Cortex of kidney (tissue), 1 donor: ENCODE data around the gene FOXD2.

Experiments used
- DNase-seq: peaks from one replicate; lab custom pipeline; 2025; lab: John Stamatoyannopoulos, UW

FOXD2 gene

DNA sequence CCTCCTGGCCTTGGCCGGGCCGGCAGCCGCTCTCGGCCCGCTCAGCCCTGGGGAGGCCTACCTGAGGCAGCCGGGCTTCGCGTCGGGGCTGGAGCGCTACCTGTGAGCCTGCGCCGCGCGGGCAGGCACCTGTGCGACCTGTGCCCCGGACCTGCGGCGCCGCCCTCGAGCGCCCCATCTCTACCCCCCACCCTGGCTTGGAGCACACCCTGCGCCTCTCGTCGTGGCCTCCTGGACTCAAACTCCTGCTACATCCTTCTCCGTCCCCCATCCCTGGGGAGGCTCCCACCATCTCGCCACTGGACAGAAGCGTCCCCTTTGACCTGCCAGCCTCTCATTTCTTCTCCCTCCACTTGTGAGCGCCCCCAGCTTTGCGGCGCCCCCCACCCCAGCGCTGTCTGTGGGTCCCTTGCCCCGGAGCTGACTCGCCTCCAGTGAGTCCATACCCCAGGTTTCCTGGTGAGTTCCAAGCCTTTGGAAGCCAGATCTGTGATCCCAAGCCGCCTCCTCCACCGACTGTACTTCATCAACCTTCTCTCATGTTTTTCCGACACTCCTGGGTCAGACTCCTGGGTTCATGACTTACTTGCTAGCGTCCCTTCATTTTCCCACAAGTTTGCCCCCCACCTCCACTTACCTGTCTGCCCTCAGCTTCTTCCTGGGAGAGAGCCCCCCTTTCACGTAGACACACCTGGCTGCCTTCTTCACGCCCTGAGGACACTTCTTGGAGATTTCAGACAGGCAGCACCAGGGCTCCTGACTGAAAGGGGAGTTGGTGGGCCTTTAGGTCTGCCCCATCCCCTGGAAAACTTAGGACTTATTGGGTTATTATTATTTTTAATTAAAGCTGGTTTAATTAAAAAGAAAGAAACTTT is 20.4 kb upstream of the FOXD2 start:
- DNase-seq = no peak

DNA sequence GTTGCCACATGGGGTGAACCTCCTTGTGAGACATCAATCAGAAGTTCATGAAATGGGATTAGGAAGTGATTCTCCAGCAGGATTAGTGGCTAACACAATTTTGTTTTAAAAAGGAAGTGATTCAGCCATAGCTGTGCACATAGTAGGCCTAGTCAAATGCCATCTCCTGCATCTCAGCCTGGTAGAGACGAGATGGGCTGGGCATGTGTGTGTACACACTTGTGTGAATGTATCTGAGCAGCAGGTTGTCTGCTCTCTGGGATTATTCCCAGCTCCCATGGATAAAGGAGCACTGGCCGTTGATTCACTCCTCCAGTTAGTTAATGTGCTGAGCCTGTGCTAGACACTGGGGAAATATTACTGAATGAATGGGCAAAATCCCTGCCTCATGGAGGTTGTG is 19.7 kb upstream of the FOXD2 start:
- no peak for DNase-seq

DNA sequence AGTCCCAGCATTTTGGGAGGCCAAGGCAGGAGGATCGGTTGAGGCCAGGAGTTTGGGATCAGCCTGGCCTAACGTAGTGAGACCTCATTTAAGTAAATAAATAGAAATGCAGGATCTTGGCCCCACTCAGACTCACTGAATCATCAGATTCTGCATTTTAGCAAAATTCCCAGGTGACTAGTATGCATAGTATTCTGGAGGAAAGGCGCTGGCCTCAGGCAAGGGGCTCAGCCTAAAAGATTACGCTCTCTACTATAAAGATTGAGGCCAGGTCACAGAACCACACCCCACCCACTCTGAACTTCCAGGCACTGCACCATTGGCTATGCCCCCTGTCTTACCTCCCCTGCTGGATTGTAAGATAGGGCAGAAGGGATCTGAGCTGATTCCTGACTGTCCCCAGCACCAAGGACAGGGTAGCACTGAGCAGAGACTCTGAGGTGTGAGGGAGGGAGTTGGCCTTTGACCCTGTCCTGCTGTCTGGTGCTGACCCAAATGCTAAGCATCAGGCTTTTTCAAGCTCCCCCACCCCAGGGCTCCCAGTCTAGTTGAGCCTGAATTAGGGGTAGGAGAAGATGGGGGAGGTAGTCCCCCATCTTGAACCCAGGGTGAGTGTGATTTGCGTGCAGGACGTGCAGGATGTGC is 19.0 kb upstream of the FOXD2 start:
- DNase-seq = no peak

DNA sequence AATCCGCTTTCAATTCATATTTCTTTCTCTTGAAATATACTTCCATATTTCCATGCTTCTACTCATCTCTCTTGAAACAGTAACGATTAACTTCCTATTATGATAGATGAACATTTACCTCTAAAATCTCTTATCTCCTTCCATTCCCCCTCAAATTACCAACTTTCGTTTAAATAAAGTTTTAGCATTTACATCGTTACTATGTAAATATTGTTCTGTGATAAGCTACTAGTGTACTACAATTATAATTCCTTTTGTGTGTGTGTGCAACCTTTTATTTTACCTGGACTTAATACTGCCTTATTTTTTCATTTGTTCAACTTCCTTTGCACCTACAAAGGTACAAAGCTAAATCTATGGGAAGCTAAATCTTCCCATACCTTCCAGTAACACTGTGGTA is 17.3 kb upstream of the FOXD2 start:
- DNase-seq = no peak

DNA sequence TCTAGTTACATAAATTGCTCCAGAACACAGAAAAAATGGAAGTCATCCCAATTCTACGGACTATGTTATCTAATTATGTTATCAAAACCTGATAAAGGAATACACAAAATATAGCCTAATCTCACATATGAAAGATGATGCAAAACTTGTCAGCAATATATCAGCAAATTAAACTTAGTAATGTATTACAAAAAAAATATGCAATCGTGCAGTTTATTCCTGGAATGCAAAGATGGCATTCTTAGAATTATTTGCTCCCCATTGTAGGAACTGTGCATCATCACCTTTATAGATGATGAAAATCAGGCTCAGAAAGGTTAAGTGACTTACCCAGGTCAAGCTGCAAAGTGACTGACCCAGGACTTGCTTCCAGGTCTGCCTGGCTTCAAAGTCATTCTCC is 14.0 kb upstream of the FOXD2 start:
- DNase-seq = no peak

DNA sequence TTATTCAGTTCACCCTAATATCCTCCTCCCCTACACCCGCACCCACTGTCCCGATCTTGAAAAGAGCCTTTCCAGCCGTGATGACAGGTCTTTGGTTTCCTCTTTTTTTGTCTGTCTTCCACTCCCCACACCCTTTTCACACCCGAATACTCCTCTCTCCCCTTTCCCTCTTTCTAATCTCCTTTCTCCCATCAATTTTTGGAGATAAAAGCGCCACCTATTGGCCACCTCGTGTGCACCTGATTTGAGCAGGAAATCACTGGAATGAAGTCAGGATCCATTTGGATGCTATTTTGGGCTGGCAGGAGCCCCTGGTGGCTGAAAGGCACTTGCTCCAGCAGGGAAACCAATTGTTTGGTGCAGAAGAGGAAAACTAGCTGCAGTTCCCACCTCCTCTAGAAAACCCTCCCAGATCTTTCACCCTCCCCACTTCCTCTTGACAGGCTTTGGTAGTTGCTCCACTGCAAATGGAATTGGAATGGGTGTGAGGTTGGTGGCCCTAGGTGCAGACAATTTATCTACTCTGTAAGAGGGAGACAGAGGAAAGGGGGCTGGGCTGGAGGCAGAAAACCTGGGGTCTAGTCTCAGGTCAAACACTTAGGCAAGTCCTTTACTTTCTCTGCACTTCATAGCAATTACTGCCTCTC is 13.4 kb upstream of the FOXD2 start:
- DNase-seq = no peak

DNA sequence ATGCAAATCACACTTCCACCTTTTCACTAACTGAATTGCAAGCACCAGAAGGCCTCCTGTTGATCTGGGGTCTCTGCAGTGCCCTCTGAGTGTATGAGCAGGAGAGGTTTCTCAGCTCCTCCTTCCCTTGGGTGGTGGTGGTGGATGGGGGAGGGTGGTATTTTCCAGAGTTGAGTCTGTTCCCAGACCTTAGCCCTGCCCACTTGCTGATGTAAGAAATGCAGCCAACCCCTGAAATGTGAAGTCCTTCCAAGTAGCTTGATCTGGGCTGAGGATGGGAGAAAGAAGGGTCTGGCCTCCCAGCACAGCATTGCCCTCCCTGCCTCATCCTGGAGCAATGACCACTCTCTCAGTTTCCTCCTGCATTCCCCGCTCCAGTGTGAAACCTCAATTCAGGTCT is 6.3 kb upstream of the FOXD2 start:
- DNase-seq = no peak

DNA sequence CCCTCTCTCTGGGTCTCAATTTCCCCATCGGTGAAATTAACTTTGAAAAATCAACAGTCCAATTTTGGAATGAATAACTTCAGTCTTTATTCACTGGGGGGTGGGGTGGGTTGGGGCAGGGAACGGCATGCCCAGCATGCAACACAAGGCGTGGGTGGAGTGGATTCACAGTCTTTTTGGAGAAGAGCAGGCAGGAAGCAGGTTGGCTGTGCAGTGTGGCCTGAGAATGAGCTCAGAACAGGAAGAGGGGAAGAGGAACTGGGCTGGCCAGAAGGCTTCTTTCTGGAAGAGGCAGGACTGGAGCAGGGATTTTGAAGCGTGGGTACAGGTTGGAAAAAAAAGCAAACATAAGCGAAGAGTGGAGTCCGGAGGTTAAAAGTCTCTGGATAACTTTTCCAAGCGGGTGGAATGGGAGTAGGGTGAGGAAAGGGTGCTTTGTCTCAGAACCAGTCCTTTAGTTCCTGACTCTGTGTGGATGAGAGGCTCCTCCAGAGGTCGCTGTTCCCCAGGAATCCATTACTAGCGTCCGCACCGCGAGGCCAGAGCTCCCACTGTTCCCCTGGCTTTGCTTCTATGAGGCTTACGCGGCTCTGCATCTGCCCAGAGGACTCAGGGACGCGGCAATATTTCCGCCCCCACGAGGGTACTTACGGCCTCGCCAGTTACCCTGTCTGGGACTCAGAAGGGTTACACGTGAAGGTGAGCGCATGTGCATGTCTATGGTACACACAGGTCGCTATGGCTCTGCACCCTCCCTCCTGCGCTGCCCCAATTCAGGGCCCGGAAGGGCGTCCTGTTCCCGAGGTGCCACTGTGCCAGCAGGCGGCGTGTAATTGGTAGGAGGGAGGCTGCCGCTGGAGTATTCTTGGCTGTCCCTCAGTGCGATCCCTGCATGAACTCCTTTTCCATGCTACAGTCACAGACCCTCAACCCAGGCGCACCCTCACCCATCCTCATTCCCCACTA is 5.5 kb upstream of the FOXD2 start:
- DNase-seq = no peak

DNA sequence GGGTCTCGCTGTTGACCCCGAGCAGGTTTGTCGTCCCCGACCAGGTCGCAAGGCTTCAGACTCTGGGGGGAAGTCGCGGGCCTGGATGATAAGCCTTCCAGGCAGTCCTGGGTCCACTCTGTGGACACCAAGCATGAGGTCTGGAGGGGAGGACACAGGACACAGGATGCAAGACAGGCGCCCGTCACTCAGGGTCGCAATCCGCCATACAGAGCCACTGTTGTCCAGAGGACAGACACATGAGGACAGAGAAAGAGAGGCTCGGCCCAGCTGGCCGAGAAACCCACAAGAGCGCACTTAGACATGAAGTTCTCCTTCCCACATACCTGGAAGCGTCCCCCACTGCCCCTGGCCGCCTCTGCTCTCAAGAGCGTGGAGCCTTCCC is 4.8 kb upstream of the FOXD2 start:
- DNase-seq = no peak

DNA sequence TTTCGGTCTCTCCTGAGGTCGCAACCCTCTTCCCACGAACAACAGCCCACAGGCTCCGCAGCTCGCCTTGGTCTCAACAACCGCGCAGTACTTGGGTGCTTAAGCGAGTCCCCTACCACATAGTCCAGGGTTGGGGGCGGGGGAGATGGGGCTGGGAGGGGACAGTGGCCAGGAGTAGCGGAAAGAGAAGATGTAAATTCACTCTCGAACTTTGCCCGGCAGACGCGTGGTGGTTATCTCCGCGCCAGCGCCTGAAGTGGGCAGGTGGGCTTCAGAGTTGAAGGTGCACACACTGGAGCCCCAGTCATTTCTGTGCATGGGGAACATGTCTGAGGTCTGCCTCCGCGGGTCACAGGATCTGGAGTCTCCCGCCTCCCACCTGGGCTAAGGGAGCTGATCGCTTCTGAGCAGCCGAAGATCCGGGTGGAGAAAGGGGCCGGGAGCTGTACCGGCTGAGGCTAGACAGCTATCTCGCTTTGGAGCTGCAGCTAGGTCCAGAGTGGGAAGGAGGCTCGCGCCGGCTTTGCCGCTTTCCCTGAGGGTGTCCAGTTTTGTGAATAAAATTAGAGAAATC is 4.3 kb upstream of the FOXD2 start:
- no peak for DNase-seq

DNA sequence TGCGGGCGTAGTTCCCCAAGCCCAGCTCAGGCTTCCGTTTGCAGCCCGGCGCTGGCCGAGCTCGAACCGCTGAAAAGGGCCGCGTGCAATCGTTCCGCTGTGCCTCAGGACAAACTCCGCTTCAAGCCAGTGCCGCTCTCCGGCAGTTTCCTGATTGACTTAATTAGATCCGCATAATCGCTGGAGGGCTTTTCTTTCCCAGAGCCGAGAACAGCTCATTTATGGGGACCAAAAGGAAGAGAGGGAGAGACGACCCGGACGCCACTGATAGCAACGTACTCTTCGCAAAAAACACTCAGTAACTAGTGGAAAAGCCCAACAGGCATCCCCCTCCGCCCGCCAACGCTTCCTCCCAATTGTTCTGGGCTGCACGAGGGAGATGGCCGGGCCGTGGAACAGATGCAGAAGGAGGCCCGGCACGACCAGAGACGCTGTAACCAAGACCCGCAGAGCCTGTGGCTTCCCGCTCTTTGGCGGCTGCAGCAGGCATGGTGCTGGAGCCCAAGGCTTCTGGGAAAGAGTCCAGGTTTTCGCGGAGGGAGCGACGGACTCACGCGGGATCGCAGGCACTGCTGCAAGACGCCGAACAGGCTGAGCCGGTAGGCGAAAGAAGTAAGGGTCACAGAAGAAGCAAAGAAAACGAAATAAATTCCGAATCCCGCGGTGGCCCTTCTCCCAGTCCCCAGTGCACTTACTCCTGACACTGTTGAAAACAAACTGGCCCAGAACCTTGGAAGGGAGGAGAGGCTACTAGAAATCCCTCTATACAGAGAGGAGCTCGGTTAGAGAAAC is 3.6 kb upstream of the FOXD2 start:
- DNase-seq = no peak

DNA sequence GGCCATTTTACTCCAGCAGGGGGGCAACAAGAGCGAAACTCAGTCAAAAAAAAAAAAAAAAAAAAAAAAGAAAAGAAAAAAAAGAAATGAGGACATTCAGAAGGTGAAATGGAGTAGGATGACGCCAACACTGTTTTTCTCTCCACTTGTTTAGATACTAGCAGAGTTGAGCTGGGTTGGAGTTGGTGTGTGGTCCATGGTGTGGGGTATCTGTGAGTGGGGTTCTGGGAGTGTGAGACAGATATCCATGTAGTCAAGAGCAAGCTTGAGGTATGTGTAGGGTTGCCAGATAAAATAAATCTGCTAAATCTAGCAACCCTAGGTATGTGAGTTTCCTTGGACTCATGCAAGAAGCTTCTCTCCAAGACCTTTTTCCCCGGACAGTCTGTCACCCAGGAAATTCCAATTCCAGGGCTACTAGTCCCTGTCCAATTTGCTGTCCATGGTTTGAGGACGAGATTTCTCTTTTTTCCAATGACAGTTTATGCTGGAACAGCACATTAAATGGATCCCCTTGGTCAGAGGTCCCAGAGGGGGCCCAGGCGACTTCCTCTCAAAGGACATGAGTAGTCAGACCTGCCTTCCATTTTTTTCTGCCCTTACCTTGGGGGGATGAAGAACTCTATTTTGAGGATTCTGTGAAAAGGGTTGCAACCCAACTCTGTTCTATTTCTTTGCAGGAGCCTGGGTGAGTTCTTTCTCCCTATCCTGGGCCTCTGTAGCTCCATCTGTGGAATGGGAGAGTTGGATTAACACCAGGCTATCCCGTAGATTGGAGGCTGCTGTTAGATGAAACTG is 2.1 kb upstream of the FOXD2 start:
- no peak for DNase-seq

DNA sequence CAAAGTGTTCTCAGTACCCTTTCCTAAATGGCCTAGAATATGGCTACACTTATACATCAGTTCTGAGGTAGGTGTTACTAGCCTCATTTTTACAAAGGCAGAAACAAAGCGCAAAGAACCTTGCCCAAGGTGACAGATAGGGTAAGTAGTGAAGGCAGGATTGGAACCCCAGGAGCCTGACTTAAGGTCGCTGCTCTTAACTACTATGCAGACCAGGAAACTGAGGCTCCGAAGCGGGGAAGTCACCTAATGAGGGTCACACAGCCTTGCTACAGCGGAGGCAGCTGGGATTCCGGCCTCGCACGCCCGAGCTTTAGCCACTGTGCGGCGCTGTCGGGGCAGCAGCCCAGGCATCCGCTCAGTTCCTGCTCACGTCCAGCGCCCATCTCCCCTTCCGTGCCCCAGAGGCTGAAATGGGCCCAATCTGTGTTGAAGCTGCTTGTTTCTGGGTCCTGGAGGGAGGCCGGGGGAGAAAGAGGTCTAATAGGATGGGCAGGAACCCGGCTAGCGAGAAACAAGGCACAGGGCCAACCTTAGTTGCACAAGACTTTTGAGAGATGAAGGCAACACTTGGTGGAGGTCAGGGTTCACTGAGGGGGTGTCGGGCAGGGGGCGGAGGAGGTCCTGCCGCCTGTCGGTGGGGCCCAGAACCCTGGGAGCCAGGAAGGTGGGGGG is 1.4 kb upstream of the FOXD2 start:
- no peak for DNase-seq

DNA sequence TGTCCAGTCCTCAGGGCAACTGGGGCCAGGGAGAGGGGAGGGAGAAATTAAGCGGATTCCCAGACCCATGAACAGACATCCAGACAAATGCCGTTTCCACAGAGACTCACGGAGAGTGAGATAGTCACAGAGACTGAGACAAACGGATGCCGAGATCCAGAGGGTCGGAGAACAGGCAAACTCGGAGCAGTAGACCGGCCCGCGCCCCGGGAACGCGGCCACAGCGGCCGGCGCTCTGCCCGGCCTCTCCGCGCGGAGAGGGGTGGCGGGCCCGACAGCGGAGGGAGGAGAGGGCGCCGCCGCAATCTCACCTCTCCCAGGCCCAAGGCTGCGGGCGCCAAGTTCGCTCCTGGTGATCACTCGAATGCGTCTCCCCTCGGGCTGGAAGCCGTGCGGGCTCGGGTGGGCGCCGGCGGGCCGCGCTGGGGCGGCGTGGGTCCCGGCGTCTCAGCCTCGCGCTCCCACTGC is 831 bp upstream of the FOXD2 start:
- no peak for DNase-seq

DNA sequence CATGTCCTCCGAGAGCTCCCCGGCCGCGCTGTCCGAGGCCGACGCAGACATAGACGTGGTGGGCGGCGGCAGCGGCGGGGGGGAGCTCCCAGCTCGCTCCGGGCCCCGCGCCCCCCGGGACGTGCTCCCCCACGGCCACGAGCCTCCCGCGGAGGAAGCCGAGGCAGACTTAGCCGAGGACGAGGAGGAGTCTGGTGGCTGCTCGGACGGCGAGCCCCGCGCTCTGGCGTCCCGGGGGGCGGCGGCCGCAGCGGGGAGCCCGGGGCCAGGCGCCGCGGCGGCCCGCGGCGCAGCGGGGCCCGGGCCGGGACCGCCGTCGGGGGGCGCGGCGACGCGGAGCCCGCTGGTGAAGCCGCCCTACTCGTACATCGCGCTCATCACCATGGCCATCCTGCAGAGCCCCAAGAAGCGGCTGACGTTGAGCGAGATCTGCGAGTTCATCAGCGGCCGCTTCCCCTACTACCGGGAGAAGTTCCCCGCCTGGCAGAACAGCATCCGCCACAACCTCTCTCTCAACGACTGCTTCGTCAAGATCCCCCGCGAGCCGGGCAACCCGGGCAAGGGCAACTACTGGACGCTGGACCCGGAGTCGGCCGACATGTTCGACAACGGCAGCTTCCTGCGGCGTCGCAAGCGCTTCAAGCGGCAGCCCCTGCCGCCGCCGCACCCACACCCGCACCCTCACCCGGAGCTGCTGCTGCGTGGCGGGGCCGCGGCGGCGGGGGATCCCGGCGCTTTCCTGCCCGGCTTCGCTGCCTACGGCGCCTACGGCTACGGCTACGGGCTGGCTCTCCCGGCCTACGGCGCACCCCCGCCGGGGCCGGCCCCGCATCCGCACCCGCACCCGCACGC is 547 bp downstream of the FOXD2 start:
- DNase-seq = no peak

DNA sequence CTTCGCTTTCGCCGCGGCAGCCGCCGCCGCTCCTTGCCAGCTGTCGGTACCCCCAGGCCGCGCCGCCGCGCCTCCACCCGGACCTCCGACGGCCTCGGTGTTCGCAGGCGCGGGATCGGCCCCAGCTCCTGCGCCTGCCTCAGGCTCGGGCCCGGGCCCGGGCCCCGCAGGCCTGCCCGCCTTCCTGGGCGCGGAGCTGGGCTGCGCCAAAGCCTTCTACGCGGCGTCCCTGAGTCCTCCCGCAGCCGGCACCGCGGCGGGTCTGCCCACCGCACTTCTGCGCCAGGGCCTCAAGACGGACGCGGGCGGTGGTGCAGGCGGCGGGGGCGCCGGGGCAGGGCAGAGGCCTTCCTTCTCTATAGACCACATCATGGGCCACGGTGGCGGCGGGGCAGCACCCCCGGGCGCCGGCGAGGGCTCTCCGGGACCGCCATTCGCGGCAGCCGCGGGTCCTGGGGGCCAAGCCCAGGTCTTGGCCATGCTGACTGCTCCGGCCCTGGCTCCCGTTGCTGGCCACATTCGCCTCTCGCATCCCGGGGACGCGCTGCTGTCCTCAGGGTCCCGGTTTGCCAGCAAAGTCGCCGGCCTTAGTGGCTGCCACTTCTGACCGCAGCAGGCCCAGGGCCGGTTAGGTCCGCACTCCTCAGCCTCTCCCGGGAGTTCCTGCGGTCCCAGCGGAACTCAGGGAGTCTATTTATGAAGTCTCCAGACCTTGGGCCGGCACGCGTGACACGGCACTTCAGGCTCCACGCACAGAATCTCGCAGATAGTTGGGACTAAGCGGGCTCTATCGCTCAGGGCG is 1.4 kb downstream of the FOXD2 start:
- DNase-seq = no peak

DNA sequence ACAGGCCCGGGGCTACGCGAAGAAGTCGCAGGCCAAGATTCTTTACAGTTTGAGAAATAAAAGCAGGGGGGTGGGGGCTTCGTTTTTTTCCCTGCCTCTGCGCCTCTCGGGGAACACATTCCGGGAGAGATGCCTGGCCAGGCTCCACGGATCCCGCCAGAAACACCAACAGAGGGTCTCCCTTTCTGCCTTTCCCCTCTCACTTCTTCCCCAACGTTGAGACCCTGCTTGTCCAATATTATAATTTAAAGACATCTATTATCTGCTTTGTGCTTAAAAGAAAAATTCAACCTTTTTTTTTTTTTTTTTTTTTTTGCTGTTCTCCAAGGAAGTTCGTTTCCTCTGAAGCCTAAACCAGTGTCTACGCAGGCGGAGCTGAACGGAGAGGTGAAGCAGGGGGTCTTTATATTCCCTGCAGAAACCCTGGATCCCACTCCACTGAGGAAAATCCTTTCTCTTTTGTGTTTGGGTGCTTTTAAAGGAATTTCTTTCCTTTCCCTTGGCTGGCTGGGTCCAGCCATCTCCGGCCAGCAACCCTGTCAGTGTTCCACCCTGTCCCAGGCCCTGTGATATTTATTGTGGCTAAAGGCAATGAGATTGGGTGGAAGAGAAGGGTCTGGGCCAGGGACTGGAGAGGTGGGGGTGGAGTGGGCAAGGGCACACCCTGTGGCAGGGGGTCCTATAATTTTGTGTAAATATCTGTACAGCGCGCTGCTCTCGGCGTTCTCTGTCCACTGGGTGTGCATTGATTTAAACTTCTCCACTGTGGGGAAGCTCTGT is 2.2 kb downstream of the FOXD2 start:
- DNase-seq = no peak
